HPDE6-E6E7 (cell line): ENCODE measurements around the gene OPN3.

Experiments used
- DNase-seq: peaks from one replicate; pipeline ENCODE4 v3.0.0; 2011; ENCODE audit warnings: missing footprints; ENCODE audit errors: extremely low spot score

Gene OPN3

GRCh38 chr1:241617426-241617825 lies 22.7 kb downstream of the OPN3 start:
- no peak for DNase-seq

DNA sequence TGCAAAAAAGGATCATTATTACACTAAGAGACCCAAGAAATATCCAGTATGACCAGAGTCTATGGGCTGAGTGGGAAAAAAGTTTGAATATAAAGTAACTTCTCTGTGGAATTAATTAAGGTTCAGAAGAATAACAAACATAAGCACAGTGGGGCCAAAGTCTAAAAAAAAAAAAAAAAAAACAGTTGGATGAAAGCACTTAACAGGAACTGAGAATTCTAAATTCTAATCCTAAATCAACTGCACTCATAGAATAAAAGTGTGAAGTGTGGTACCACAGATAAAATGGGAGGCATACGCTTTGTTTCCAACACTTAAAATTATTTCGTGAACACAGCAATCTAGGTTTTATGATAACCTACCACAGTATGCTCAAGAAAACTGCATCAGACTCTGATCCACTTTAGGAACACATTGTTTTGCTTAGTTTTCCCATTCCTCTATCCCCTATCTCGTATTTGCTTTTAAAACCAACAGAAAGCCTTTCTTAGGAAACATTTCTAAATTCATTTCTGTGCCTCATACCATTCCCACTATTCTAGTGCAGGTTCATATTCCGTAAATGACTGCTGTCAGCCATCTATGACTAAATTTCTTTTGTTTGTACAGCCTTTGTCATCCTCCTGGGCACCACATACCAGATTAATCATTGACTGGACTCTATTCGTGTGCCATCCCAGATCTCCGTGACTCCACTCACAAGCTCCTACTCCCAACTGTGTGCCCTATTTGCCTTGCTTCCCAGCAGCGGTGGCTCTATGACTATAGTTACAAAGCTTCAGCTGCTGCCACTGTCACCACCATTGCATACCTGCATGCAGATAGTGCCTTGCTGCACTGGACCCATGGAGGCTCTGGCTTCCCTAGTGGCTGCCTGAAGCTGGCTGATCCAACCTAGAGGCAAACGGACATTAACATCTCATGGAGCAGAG lies 24.9 kb downstream of the OPN3 start:
- peak; percentile 73 for DNase-seq

GRCh38 chr1:241614572-241614971 lies 25.6 kb downstream of the OPN3 start:
- DNase-seq, result no peak

DNA sequence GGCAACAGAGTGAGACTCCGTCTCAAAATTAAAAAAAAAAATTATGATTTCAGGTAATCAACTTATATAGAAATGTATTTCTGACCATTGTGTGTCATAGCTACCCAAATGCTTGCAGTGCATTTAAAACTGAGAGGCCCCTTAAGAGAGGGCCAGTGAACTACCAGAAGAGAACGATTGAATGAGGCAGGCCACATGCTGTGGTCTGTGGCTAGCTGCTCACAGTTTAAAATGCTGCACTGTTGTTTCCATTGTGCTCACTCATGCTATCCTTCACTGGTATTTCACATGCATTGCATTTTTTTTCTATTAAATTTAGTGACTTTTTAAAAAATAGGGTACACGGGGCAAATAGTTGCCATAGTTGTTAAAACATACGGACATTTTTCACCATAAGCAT lies 26.0 kb downstream of the OPN3 start:
- no peak for DNase-seq

DNA sequence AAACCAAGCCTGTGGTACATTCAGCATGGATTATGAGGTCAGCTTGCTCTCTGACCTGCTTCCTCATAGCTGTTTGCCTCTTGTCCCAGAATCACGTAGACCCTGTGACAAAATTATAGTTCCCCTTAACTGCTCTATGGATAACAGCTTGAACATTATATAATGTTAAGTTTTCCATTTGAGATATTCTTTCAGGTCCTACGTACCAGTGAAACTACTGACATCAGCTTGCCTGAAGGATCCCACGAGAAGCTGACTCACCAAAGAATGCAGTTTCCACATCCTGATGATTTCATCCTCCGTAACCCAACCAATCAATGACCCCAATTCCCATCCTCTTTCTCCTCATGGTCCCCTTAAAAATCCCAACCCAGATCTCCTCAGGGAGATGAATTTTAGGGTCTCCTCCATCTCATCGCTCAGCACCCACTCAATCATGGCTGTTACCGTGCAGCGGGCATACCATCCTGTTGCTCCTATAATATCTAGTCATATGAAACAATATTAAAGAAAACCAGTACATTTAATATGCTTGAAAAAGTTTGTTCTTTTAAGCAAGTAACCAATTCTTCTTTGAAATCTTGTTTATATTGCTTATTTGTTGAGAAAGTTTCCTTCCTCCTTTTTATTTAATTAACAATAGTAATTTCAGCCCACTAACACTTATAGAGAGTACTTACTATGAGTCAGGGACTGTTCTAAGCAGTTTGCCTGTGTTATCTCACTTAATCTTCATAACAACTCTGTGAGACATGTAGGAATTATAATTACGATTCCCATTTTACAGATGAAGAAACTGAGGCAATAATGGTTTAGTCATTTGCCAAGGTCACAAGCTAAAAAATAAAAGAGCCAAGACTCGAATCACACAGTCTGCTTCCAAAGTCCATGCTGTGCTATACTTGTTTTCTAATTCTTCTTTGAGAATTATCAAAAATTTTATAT lies 27.4 kb downstream of the OPN3 start:
- no peak for DNase-seq

- no peak for DNase-seq
These were observed 28.4 kb downstream of the OPN3 start for GRCh38 chr1:241611736-241612135.

GRCh38 chr1:241611063-241611462 lies 29.1 kb downstream of the OPN3 start:
- DNase-seq, result no peak

GRCh38 chr1:241610056-241610815 lies 29.9 kb downstream of the OPN3 start:
- DNase-seq, result no peak

GRCh38 chr1:241608379-241609033 lies 31.7 kb downstream of the OPN3 start:
- peak; percentile 81 for DNase-seq

- DNase-seq, result no peak
These were observed 32.7 kb downstream of the OPN3 start for GRCh38 chr1:241607497-241607896.

- peak; percentile 43 for DNase-seq
These were observed 33.6 kb downstream of the OPN3 start for GRCh38 chr1:241606544-241606943.

- DNase-seq, result no peak
These were observed 34.9 kb downstream of the OPN3 start for GRCh38 chr1:241605146-241605805.

GRCh38 chr1:241603731-241604245 lies 36.4 kb downstream of the OPN3 start:
- no peak for DNase-seq

DNA sequence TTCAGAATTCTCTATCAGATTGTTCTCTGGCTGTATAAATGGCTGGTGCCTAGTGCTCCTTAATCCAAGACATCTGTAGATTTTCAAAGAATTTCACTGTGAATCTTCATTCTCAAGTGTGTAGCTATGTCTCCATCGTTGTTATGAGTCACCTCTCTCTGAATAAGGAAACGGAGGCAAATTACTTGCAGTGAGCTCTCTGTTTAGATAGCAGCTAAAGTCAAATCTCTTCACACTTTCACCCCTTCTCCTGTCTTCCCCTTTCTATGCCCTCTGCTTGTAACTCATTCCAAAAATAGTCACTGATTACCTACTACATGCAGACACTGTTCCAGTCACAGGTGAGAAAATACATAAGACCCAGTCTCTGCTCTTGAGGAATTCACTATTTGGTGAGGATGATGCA lies 39.7 kb downstream of the OPN3 start:
- DNase-seq, result no peak

GRCh38 chr1:241598249-241598648 lies 41.9 kb downstream of the OPN3 start:
- DNase-seq, result no peak

GRCh38 chr1:241596633-241597032 lies 43.5 kb downstream of the OPN3 start:
- DNase-seq, result no peak

DNA sequence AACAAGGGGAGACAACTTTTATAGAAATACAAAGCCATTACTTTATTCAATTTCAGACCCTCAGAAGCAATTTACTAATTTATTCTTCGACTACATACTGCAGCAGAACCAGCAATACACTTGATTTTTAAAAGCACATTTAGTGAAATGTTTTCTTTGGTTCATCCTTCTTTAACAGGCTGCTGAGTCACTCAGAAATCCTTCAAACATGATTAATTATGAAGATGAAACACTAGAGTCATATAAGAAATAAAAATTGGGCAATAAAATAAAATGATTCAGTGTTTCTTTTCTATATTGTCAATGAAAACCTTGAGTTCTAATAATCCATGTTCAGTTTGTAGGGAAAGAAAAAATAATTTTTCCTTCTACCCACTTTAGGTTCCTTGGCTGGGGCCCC lies 47.0 kb downstream of the OPN3 start:
- DNase-seq, result no peak

DNA sequence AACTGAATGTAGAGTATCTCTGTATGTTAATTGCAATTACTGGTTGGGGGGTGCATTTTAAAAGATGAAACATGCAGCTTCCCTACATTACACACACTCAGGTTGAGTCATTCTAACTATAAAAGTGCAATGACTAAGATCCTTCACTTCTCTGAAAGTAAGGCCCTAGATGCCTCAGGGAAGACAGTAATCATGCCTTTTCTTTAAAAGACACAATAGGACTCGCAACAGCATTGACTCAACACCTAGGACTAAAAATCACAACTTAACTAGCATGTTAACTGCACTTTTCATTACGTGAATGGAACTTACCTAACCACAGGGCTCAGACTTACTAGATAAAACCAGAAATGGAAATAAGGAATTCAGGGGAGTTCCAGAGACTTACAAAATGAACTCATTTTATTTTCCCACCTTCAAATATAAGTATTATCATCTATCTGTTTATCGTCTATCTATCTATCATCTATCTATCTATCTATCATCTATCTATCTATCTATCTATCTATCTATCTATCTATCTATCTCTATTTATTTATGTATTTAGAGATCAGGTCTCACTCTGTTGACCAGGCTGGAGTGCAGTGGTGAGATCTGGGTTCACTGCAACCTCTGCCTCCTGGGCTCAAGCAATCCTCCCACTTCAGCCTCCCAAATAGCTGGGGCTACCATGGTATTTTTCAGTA lies 47.8 kb downstream of the OPN3 start:
- peak; percentile 81 for DNase-seq

DNA sequence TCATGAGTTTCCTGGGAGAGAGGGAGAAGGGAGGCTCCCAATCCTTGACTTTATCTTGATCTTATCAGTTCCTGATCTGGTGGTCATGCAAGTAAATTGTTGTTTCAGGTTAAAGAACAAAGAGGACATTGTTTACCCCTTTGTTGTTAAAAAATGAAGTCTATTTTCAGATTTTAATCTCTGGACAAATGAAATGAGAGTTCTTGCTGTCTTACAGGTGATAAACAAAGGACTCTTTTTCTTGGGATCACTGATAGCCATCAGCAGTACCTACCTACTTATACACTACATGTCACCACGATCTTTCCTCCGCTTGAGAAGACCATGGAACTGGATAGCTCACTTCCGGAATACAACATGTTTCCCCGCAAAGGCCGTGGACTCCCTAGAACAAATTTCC lies 48.4 kb downstream of the OPN3 start:
- no peak for DNase-seq

DNA sequence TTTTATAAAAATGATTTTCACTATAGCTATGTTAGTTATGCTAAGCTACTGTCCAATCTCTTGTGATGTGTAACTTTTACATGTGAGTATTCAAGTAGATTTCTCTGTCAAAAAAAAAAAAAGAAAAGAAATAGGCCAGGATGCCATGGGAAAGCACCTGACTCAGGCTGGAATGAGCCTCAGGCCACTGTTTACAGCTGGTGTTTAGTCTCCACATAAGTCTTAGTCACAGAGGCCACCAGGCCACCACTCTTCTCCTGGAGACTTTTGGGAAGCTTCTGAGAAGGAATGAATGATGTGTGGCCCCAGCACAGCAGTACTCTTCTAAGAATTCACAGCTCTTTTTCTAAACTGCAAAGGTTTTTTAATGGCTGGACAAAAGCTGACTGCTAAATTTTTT lies 48.9 kb downstream of the OPN3 start:
- DNase-seq, result no peak
